ENCODE results near the gene MCEE.

DNA sequence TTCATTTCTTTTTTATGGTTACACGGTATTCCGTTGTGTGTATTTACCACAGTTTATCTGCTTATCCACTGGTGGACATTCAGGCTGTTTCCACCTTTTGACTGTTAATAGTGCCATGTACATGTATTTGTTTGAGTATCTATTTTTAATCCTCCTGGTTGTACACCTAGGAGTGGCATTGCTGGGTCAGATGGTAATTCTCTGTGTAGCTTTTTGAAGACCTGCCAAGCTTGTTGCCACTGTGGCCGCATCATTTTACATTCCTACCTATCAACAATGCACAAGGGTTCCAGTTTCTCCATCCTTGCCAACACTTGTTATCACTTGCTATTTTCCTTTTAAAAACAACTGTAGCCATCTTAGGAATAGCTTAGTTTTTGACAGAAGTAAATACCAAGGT lies 13.8 kb upstream of the MCEE start:
- TF ChIP-seq POLR2AphosphoS5 (IDR thresholded peaks at IDR 0.05; ENCODE audit: insufficient read depth, low read depth, low read length) (no peak), POLR2A (IDR thresholded peaks at IDR 0.05; ENCODE audit: low read depth, low read length) (no peak)
- TF ChIP-seq, protein P1, sequence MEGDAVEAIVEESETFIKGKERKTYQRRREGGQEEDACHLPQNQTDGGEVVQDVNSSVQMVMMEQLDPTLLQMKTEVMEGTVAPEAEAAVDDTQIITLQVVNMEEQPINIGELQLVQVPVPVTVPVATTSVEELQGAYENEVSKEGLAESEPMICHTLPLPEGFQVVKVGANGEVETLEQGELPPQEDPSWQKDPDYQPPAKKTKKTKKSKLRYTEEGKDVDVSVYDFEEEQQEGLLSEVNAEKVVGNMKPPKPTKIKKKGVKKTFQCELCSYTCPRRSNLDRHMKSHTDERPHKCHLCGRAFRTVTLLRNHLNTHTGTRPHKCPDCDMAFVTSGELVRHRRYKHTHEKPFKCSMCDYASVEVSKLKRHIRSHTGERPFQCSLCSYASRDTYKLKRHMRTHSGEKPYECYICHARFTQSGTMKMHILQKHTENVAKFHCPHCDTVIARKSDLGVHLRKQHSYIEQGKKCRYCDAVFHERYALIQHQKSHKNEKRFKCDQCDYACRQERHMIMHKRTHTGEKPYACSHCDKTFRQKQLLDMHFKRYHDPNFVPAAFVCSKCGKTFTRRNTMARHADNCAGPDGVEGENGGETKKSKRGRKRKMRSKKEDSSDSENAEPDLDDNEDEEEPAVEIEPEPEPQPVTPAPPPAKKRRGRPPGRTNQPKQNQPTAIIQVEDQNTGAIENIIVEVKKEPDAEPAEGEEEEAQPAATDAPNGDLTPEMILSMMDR (IDR thresholded peaks at IDR 0.05; ENCODE audit: extremely low read depth in 1 of 2, insufficient read depth in 1 of 2, low read depth in 1 of 2, low read length in 2 of 2): no peak
